Right atrium auricular region (tissue), 2 donors: ENCODE results near the gene TMEM225B. TPM values are rescaled to one million over a fixed set of nuclear protein-coding genes. Genes with fewer than 3 reads are reported as not detected.
"Not testable (repeated sequence)": the region's sequence is repeated elsewhere in the genome, so short reads cannot be mapped to it uniquely, and the experiment has no call there.

Experiments
- DNase-seq: peaks from one replicate; pipeline ENCODE4 v3.0.0-alpha.2; 2019; ENCODE audit warnings: low spot score
- H3K27ac ChIP-seq, 2 donors: fragments of 200-600 bp; sonication (generic); 1 replicate in 1 of 2; 2 replicates in 1 of 2; pipeline ENCODE4 v1.5.1; 2016 to 2019
- H3K27me3 ChIP-seq, 2 donors: fragments of 200-600 bp; sonication (generic); one replicate each; pipeline versions ENCODE4 v1.5.1 to v1.6.0; 2017 to 2019
- H3K36me3 ChIP-seq: fragments of 200-600 bp; sonication (generic); one replicate; pipeline ENCODE4 v1.5.1; 2016
- H3K4me1 ChIP-seq, 2 donors: fragments of 200-600 bp; sonication (generic); one replicate each; pipeline versions ENCODE4 v1.5.1 to v1.6.0; 2017 to 2019
- H3K4me3 ChIP-seq, 2 donors: fragments of 200-600 bp; sonication (generic); 1 replicate in 1 of 2; 2 replicates in 1 of 2; pipeline ENCODE4 v1.5.1; 2017 to 2019; ENCODE audit warnings: mild to moderate bottlenecking in 1 of 2, moderate library complexity in 1 of 2
- H3K9me3 ChIP-seq, 2 donors: fragments of 200-600 bp; sonication (generic); one replicate each; pipeline ENCODE4 v1.5.1; 2019
- CTCF ChIP-seq, 2 donors: fragments of 200-600 bp; sonication (generic); IDR thresholded peaks; one replicate each; pipeline ENCODE4 v1.5.1; 2019; ENCODE audit warnings: antibody characterized with exemption in 2 of 2
- total RNA-seq, 2 donors: library from RNA; depleted of rRNA; stranded (reverse); fragments of >200 nt; gene quantifications; one replicate each; pipeline ENCODE4 v1.1.0, GENCODE V29; 2016

TMEM225B gene
- not detected for total RNA-seq

GRCh38 chr7:99597762-99598501 lies at the start of gene TMEM225B:
TSS of gene TMEM225B (plus strand) at chr7:99598267. CDS start at chr7:99604389, 6,122 bp downstream.
- H3K36me3 ChIP-seq = no peaks in the 10 kb centered on the region
- H3K4me3 ChIP-seq = no peak within 1 kb of the TSS
- no peak within 1 kb of the TSS for H3K27ac ChIP-seq
- H3K9me3 ChIP-seq = no peaks in the 10 kb centered on the region
- H3K4me1 ChIP-seq = no peaks in the 10 kb centered on the region
- no peaks in the 10 kb centered on the region for H3K27me3 ChIP-seq
- no peak for TF ChIP-seq CTCF (IDR thresholded peaks at IDR 0.05)
- no peak for DNase-seq

- peaks cover 15% of the 10 kb centered on the region for H3K36me3 ChIP-seq
- not testable (repeated sequence) for H3K9me3 ChIP-seq, DNase-seq, H3K27ac ChIP-seq, H3K4me3 ChIP-seq, H3K27me3 ChIP-seq
- H3K4me1 ChIP-seq = peaks cover 0 to 19% of the 10 kb centered on the region in 2 donors
Observed at GRCh38 chr7:99549545-99549944, 48.5 kb upstream of the TMEM225B start.

- H3K27me3 ChIP-seq = no peaks in the 10 kb centered on the region
- H3K9me3 ChIP-seq = peaks cover 0 to 3% of the 10 kb centered on the region in 2 donors
- H3K4me1 ChIP-seq = peaks cover 0 to 19% of the 10 kb centered on the region in 2 donors
- TF ChIP-seq CTCF (IDR thresholded peaks at IDR 0.05) = no peak
- no peak for DNase-seq
- H3K27ac ChIP-seq = peak overlapping the region; percentile 84 to 92
- peak overlapping the region; percentile 82 to 94 for H3K4me3 ChIP-seq
- H3K36me3 ChIP-seq = peaks cover 15% of the 10 kb centered on the region
Observed at GRCh38 chr7:99551334-99551733, 46.7 kb upstream of the TMEM225B start.

GRCh38 chr7:99551767-99552463 lies 46.2 kb upstream of the TMEM225B start, which contains the start of gene FAM200A:
TSS of gene FAM200A (minus strand) at chr7:99552114. CDS start at chr7:99548407, 3,707 bp downstream.
- peak; percentile 86 for DNase-seq
- peak within 1 kb of the TSS; percentile 84 to 92 for H3K27ac ChIP-seq
- peaks cover 14% of the 10 kb centered on the region for H3K36me3 ChIP-seq
- peaks cover 0 to 22% of the 10 kb centered on the region in 2 donors for H3K4me1 ChIP-seq
- peaks cover 0 to 3% of the 10 kb centered on the region in 2 donors for H3K9me3 ChIP-seq
- no peak for TF ChIP-seq CTCF (IDR thresholded peaks at IDR 0.05)
- H3K27me3 ChIP-seq = no peaks in the 10 kb centered on the region
- peak within 1 kb of the TSS; percentile 82 to 94 for H3K4me3 ChIP-seq

GRCh38 chr7:99553039-99553438 lies 45.0 kb upstream of the TMEM225B start:
- peaks cover 0 to 31% of the 10 kb centered on the region in 2 donors for H3K4me1 ChIP-seq
- H3K27me3 ChIP-seq = no peaks in the 10 kb centered on the region
- no peaks in the 10 kb centered on the region for H3K9me3 ChIP-seq
- no peak overlapping the region for H3K27ac ChIP-seq
- TF ChIP-seq CTCF (IDR thresholded peaks at IDR 0.05) = no peak
- no peak for DNase-seq
- H3K36me3 ChIP-seq = peaks cover 3% of the 10 kb centered on the region
- H3K4me3 ChIP-seq = no peak overlapping the region

- Histone ChIP-seq H3K4me3 (no peak overlapping the region), H3K27ac (no peak overlapping the region), H3K4me1 (peaks cover 0 to 39% of the 10 kb centered on the region in 2 donors), H3K9me3 (no peaks in the 10 kb centered on the region), H3K36me3 (no peaks in the 10 kb centered on the region), H3K27me3 (no peaks in the 10 kb centered on the region)
- no peak for TF ChIP-seq CTCF (IDR thresholded peaks at IDR 0.05)
- DNase-seq = no peak
Observed at GRCh38 chr7:99554939-99555338, 43.1 kb upstream of the TMEM225B start.
